H9 (cell line): ENCODE results near the gene TBC1D23. TPM values are rescaled to one million over a fixed set of nuclear protein-coding genes. Genes with fewer than 3 reads are reported as not detected.

Experiments used
- DNase-seq: peaks from one replicate; pipeline ENCODE4 v3.0.0-alpha.2; 2017
- H2AFZ ChIP-seq: one replicate; pipeline ENCODE4 v1.6.1; 2013; ENCODE audit warnings: mild to moderate bottlenecking, low read length, control low read depth, moderate library complexity
- H2AK5ac ChIP-seq: 2 replicates; pipeline ENCODE4 v1.6.1; 2013; ENCODE audit warnings: low read length, control low read depth, mixed read lengths; ENCODE audit not compliant: insufficient read length
- H2BK120ac ChIP-seq: one replicate; pipeline ENCODE4 v1.6.1; 2013; ENCODE audit warnings: low read depth, mild to moderate bottlenecking, low read length, control low read depth, inconsistent platforms; ENCODE audit not compliant: poor library complexity, severe bottlenecking
- H2BK12ac ChIP-seq: 2 replicates; pipeline ENCODE4 v1.6.1; 2013; ENCODE audit warnings: low read length, control low read depth, mixed read lengths, low read depth; ENCODE audit not compliant: insufficient read length
- H2BK15ac ChIP-seq: 2 replicates; pipeline ENCODE4 v1.6.1; 2013; ENCODE audit warnings: low read depth, low read length, control low read depth
- H2BK20ac ChIP-seq: one replicate; pipeline ENCODE4 v1.6.1; 2013; ENCODE audit warnings: low read depth, mild to moderate bottlenecking, low read length, control low read depth, inconsistent platforms; ENCODE audit not compliant: poor library complexity, severe bottlenecking
- H2BK5ac ChIP-seq: 2 replicates; pipeline ENCODE4 v1.6.1; 2013; ENCODE audit warnings: low read length, control low read depth, mixed read lengths; ENCODE audit not compliant: insufficient read length
- H3K14ac ChIP-seq: 2 replicates; pipeline ENCODE4 v1.6.1; 2013; ENCODE audit warnings: low read length, control low read depth; ENCODE audit not compliant: insufficient read depth
- H3K18ac ChIP-seq: 2 replicates; pipeline ENCODE4 v1.6.1; 2013; ENCODE audit warnings: low read depth, mild to moderate bottlenecking, mixed read lengths, low read length, control low read depth; ENCODE audit not compliant: insufficient read length
- H3K23ac ChIP-seq: 2 replicates; pipeline ENCODE4 v1.6.1; 2013; ENCODE audit warnings: low read length, control low read depth, mixed read lengths, low read depth; ENCODE audit not compliant: insufficient read length
- H3K23me2 ChIP-seq: 2 replicates; pipeline ENCODE4 v1.6.1; 2013; ENCODE audit warnings: low read depth, mild to moderate bottlenecking, mixed read lengths, low read length, control low read depth; ENCODE audit not compliant: insufficient read length, poor library complexity, severe bottlenecking
- H3K27ac ChIP-seq: 2 replicates; pipeline ENCODE4 v1.5.1; 2013; ENCODE audit warnings: low read length, control low read depth, mixed read lengths, low read depth; ENCODE audit not compliant: insufficient read length
- H3K27me3 ChIP-seq: 2 replicates; pipeline ENCODE4 v1.6.1; 2013; ENCODE audit warnings: low read length, control low read depth, inconsistent platforms; ENCODE audit not compliant: insufficient read depth
- H3K4ac ChIP-seq: 2 replicates; pipeline ENCODE4 v1.6.1; 2013; ENCODE audit warnings: low read depth, mild to moderate bottlenecking, control low read depth, inconsistent platforms, low read length, moderate library complexity
- H3K4me1 ChIP-seq: 2 replicates; pipeline ENCODE4 v1.6.1; 2013; ENCODE audit warnings: low read length, control low read depth, inconsistent platforms; ENCODE audit not compliant: insufficient read depth
- H3K4me2 ChIP-seq: 2 replicates; pipeline ENCODE4 v1.6.1; 2013; ENCODE audit warnings: low read length, control low read depth, mixed read lengths; ENCODE audit not compliant: insufficient read length, insufficient read depth
- H3K56ac ChIP-seq: 2 replicates; pipeline ENCODE4 v1.6.1; 2013; ENCODE audit warnings: low read depth, mild to moderate bottlenecking, mixed read lengths, low read length, control low read depth; ENCODE audit not compliant: insufficient read length
- H3K79me1 ChIP-seq: 2 replicates; pipeline ENCODE4 v1.6.1; 2013; ENCODE audit warnings: low read depth, mild to moderate bottlenecking, moderate library complexity, low read length, control low read depth, inconsistent platforms; ENCODE audit not compliant: insufficient read depth, poor library complexity, severe bottlenecking
- H3K79me2 ChIP-seq: 2 replicates; pipeline ENCODE4 v1.6.1; 2013; ENCODE audit warnings: low read length, control low read depth, inconsistent platforms; ENCODE audit not compliant: insufficient read depth
- H3K9ac ChIP-seq: 2 replicates; pipeline ENCODE4 v1.6.1; 2013; ENCODE audit warnings: low read length, control low read depth, mixed read lengths; ENCODE audit not compliant: insufficient read length; ENCODE audit errors: extremely low read depth
- H3K9me3 ChIP-seq: one replicate; pipeline ENCODE4 v1.6.1; 2013; ENCODE audit warnings: low read depth, low read length, inconsistent platforms; ENCODE audit not compliant: control insufficient read depth
- H3T11ph ChIP-seq: one replicate; pipeline ENCODE4 v1.6.1; 2013; ENCODE audit warnings: mild to moderate bottlenecking, low read length, control low read depth, inconsistent platforms
- H4K20me1 ChIP-seq: one replicate; pipeline ENCODE4 v1.6.1; 2013; ENCODE audit not compliant: control insufficient read depth, insufficient read length, insufficient read depth
- H4K5ac ChIP-seq: 2 replicates; pipeline ENCODE4 v1.6.1; 2013; ENCODE audit warnings: low read depth, mild to moderate bottlenecking, mixed read lengths, low read length, control low read depth; ENCODE audit not compliant: insufficient read length
- H4K8ac ChIP-seq: replicated peaks from 2 replicates; pipeline ENCODE4 v1.6.1; 2013; ENCODE audit warnings: low read length, control low read depth, mixed read lengths, low read depth; ENCODE audit not compliant: insufficient read length
- H4K91ac ChIP-seq: 2 replicates; pipeline ENCODE4 v1.6.1; 2013; ENCODE audit warnings: low read depth, mild to moderate bottlenecking, moderate library complexity, mixed read lengths, low read length, control low read depth; ENCODE audit not compliant: insufficient read length
- H3K27ac Mint-ChIP-seq, 3 experiments: 2 replicates in 2 of 3; 3 replicates in 1 of 3; pipeline ENCODE4 v1.8.0; 2020 to 2021; ENCODE audit warnings: mixed read lengths in 3 of 3, mild to moderate bottlenecking in 1 of 3, moderate library complexity in 1 of 3
- H3K27me3 Mint-ChIP-seq: 2 replicates; pipeline ENCODE4 v1.8.0; 2021; ENCODE audit warnings: low read depth, mild to moderate bottlenecking, moderate library complexity, mixed read lengths
- H3K36me3 Mint-ChIP-seq, 3 experiments: 2 replicates in 2 of 3; 3 replicates in 1 of 3; pipeline ENCODE4 v1.8.0; 2020 to 2021; ENCODE audit warnings: low read depth in 3 of 3, mixed read lengths in 3 of 3; ENCODE audit not compliant: insufficient read depth in 1 of 3
- H3K4me1 Mint-ChIP-seq, 2 experiments: 2 replicates each; pipeline ENCODE4 v1.8.0; 2020; ENCODE audit warnings: mixed read lengths in 2 of 2
- H3K4me3 Mint-ChIP-seq, 2 experiments: 2 replicates in 1 of 2; 3 replicates in 1 of 2; pipeline ENCODE4 v1.8.0; 2020 to 2021; ENCODE audit warnings: mild to moderate bottlenecking in 2 of 2, mixed read lengths in 2 of 2, moderate library complexity in 1 of 2
- H3K9me3 Mint-ChIP-seq, 2 experiments: 2 replicates in 1 of 2; 3 replicates in 1 of 2; pipeline ENCODE4 v1.8.0; 2020; ENCODE audit warnings: mild to moderate bottlenecking in 2 of 2, mixed read lengths in 2 of 2, moderate library complexity in 1 of 2
- CTCF ChIP-seq: fragments of 200-600 bp; sonication (generic); conservative IDR thresholded peaks from 3 replicates; pipeline ENCODE4 v1.8.0; 2021; ENCODE audit warnings: antibody characterized with exemption, mild to moderate bottlenecking
- WGBS: extraction: QIAGEN DNeasy Blood & Tissue Kit; methylation state at CpG from one replicate; pipeline ENCODE4 v1.1.7; 2013; ENCODE audit warnings: missing lambda C conversion rate, low lambda C conversion rate, mixed read lengths; ENCODE audit not compliant: insufficient read length; ENCODE audit errors: extremely low coverage; 5-methylcytosine and 5-hydroxymethylcytosine counted together
- total RNA-seq: library from RNA; stranded (reverse); gene quantifications from 2 replicates; pipeline ENCODE4 v1.2.1, GENCODE V29; 2021

TBC1D23 gene
- total RNA-seq, 1 experiment from 2014 or later: 37.1 TPM

- H2AK5ac ChIP-seq: no peak overlapping the region
- no peaks in the 10 kb centered on the region for H3K79me1 ChIP-seq
- peaks cover 0 to 3% of the 10 kb centered on the region in 2 experiments; a peak in 1 of 5 replicates for H3K9me3 Mint-ChIP-seq
- no peak overlapping the region for H2BK20ac ChIP-seq
- H2AFZ ChIP-seq: no peak overlapping the region
- no CpG with 5 or more reads among the region's 4 CpGs for WGBS
- no peaks in the 10 kb centered on the region for H3K9me3 ChIP-seq
- no peaks in the 10 kb centered on the region for H3K79me2 ChIP-seq
- H3K9ac ChIP-seq: no peak overlapping the region
- H3K27ac ChIP-seq: no peak overlapping the region
- H4K8ac ChIP-seq: no peak overlapping the region
- peaks cover 14 to 20% of the 10 kb centered on the region in 2 experiments for H3K4me1 Mint-ChIP-seq
- no peaks in the 10 kb centered on the region for H3K27me3 ChIP-seq
- no peak overlapping the region for H3K23ac ChIP-seq
- no peak overlapping the region for H3K18ac ChIP-seq
- no peak overlapping the region for H2BK120ac ChIP-seq
- H4K5ac ChIP-seq: no peak overlapping the region
- DNase-seq: no peak
- H3K23me2 ChIP-seq: no peaks in the 10 kb centered on the region
- H3K4ac ChIP-seq: no peak overlapping the region
- no peaks in the 10 kb centered on the region for H3K27me3 Mint-ChIP-seq
- H3K56ac ChIP-seq: no peak overlapping the region
- H2BK5ac ChIP-seq: no peak overlapping the region
- H4K20me1 ChIP-seq: no peaks in the 10 kb centered on the region
- peak overlapping the region in 1 of 3 experiments; percentile 41; a peak in 2 of 7 replicates for H3K27ac Mint-ChIP-seq
- H3K36me3 Mint-ChIP-seq: peaks cover 0 to 7% (median 2%) of the 10 kb centered on the region in 3 experiments; a peak in 2 of 7 replicates
- TF ChIP-seq CTCF: no peak
- no peak overlapping the region for H3T11ph ChIP-seq
- H2BK15ac ChIP-seq: no peak overlapping the region
- H3K4me1 ChIP-seq: no peaks in the 10 kb centered on the region
- H3K4me3 Mint-ChIP-seq: no peak overlapping the region
- no peak overlapping the region for H2BK12ac ChIP-seq
- no peak overlapping the region for H4K91ac ChIP-seq
- no peak overlapping the region for H3K14ac ChIP-seq
- no peak overlapping the region for H3K4me2 ChIP-seq
These were observed 14.9 kb upstream of the TBC1D23 start for GRCh38 chr3:100245927-100246326.
